Measurements from ENCODE around the gene TADA2B. TPM values are rescaled to one million over a fixed set of nuclear protein-coding genes. Genes with fewer than 3 reads are reported as not detected.
A peak's percentile ranks its signal among the peaks of the same experiment; 100 is the strongest.

TADA2B gene
- polyA plus RNA-seq, 2 of the 4 experiments (the other 2 are of a cell fraction), result 6.7 to 10.8 TPM

DNA sequence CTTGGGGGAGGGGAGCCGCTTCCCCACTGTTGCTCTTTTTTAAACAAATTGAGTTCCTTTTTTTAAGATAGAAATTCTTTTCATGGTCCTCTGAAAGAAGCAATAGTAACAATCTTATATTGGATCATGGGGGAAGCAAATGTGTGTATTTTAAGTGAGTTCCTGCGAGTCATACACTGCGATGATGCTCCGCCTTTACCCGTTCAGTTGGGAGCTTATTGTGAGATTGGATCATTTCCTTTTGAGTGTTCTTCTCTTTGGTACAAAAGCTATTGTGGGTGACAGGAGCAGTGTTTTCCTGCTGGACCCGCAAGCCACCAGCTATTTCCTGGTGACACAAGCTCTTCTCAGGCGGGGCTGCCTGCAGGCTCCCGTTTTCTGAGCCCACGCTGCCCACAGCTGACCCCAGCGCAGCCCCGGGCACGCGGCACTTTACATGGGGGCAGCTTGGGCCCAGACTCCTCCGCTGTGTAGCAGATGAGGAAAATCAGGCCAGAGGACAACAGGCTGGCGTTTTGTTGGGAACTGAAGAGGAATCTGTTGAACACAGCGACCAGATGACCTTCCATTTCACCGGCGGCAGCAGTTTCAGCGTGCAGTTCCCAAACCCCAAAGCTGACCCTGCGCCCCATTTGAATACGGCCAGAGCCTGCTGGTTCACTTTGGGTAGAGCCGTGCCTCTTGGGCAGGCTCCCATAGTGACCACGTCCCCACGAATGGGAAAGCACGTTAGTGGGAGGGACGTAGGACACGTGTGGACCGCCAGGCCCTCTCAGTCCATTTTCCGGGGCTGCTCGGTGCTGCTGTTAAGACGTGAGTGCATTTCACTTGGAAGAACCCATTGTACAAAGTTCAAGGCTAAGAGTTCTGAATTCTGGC lies 12.2 kb downstream of the TADA2B start:
- no peaks in the 10 kb centered on the region for H3K4me1 ChIP-seq
- POLR2A ChIA-PET, result no interaction called here
- TF ChIP-seq ZSCAN20 (CRISPR knock-in tag; IDR thresholded peaks at IDR 0.05), result no peak
- TF ChIP-seq MAZ (IDR thresholded peaks at IDR 0.05; ENCODE audit: borderline replicate concordance, low read depth, low read length), result no peak
- no peak for TF ChIP-seq NR3C1 (IDR thresholded peaks at IDR 0.05)
- TF ChIP-seq KDM1A (IDR thresholded peaks at IDR 0.05; ENCODE audit: low read depth), result no peak
- TF ChIP-seq, protein P1, sequence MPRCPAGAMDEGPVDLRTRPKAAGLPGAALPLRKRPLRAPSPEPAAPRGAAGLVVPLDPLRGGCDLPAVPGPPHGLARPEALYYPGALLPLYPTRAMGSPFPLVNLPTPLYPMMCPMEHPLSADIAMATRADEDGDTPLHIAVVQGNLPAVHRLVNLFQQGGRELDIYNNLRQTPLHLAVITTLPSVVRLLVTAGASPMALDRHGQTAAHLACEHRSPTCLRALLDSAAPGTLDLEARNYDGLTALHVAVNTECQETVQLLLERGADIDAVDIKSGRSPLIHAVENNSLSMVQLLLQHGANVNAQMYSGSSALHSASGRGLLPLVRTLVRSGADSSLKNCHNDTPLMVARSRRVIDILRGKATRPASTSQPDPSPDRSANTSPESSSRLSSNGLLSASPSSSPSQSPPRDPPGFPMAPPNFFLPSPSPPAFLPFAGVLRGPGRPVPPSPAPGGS (IDR thresholded peaks at IDR 0.05), result no peak
- DNase-seq (ENCODE audit: low read depth in 1 of 2, low spot score in 1 of 2), result no peak
- CTCF ChIA-PET, result interaction anchor here (0.6 to 5.1 kb wide), 8 partner anchors 8 to 149 kb away, joined by 3 to 37 read pairs (median 4); partner anchors contain the start of genes GRPEL1 and TADA2B
- FAIRE-seq, result no peak
- H3K27ac ChIP-seq, result no peak overlapping the region
- WGBS (ENCODE audit: missing lambda C conversion rate), result 92% methylated on average over 26 of the region's 31 CpGs
- ATAC-seq, result no peak
- no peaks in the 10 kb centered on the region for H3K9me3 ChIP-seq
- no peak overlapping the region for H3K4me3 ChIP-seq
- no peak overlapping the region for H3K4me2 ChIP-seq

GRCh38 chr4:7055990-7056325 lies 12.8 kb downstream of the TADA2B start:
- ChIA-PET POLR2A (interaction anchor here (1.5 kb wide), 1 partner anchor 12 kb away, joined by 6 read pairs; the partner anchor contains the start of gene GRPEL1), CTCF (interaction anchor here (0.7 to 5.1 kb wide), 5 partner anchors 12 to 149 kb away, joined by 3 to 37 read pairs (median 9); partner anchors contain the start of genes GRPEL1 and TADA2B)
- H3K4me2 ChIP-seq, result no peak overlapping the region
- H3K9me3 ChIP-seq, result no peaks in the 10 kb centered on the region
- no peak overlapping the region for H3K4me3 ChIP-seq
- ATAC-seq, result peak in 1 of 2 experiments; percentile 25; a peak in 1 of 6 replicates
- TF ChIP-seq CHD2 (IDR thresholded peaks at IDR 0.05; ENCODE audit: low read length, partially characterized antibody) (no peak), ZC3H11A (IDR thresholded peaks at IDR 0.05) (no peak), ELK1 (IDR thresholded peaks at IDR 0.05; ENCODE audit: low read depth, low read length) (no peak), EHMT2 (IDR thresholded peaks at IDR 0.05; ENCODE audit: low read depth) (no peak), GATA3 (IDR thresholded peaks at IDR 0.05; ENCODE audit: borderline replicate concordance) (no peak), JUNB (IDR thresholded peaks at IDR 0.05) (no peak), NR3C1 (IDR thresholded peaks at IDR 0.05) (no peak), USF2 (IDR thresholded peaks at IDR 0.05) (no peak), MYC (IDR thresholded peaks at IDR 0.05; ENCODE audit: borderline replicate concordance, low read length) (no peak), HDAC2 (IDR thresholded peaks at IDR 0.05) (no peak), JUN (IDR thresholded peaks at IDR 0.05) (no peak), KDM5A (IDR thresholded peaks at IDR 0.05) (no peak), SMC3 (IDR thresholded peaks at IDR 0.05) (no peak), ZSCAN20 (CRISPR knock-in tag; IDR thresholded peaks at IDR 0.05) (no peak), POLR2A (IDR thresholded peaks at IDR 0.05; ENCODE audit: low read length) (no peak), CBX2 (IDR thresholded peaks at IDR 0.05; ENCODE audit: borderline replicate concordance, low read depth) (no peak), CHD4 (IDR thresholded peaks at IDR 0.05; ENCODE audit: borderline replicate concordance) (no peak), NFE2L2 (conservative IDR thresholded peaks at IDR 0.05; ENCODE audit: low read length) (no peak)
- TF ChIP-seq, protein P2, sequence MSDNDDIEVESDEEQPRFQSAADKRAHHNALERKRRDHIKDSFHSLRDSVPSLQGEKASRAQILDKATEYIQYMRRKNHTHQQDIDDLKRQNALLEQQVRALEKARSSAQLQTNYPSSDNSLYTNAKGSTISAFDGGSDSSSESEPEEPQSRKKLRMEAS (IDR thresholded peaks at IDR 0.05), result no peak
- TF ChIP-seq, protein P3, sequence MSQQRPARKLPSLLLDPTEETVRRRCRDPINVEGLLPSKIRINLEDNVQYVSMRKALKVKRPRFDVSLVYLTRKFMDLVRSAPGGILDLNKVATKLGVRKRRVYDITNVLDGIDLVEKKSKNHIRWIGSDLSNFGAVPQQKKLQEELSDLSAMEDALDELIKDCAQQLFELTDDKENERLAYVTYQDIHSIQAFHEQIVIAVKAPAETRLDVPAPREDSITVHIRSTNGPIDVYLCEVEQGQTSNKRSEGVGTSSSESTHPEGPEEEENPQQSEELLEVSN (IDR thresholded peaks at IDR 0.05; ENCODE audit: borderline replicate concordance, low read depth), result no peak
- no peaks in the 10 kb centered on the region for H3K4me1 ChIP-seq
- 98% methylated on average over 5 of the region's 10 CpGs for WGBS (ENCODE audit: missing lambda C conversion rate)
- H3K27ac ChIP-seq, result no peak overlapping the region
- DNase-seq (ENCODE audit: low read depth in 1 of 2, low spot score in 1 of 2), result no peak
- no peak for FAIRE-seq

Data from A549 (cell line).